Uterus (tissue), 4 donors: Measurements from ENCODE around the gene CCDC188. TPM values are rescaled to one million over a fixed set of nuclear protein-coding genes. Genes with fewer than 3 reads are reported as not detected.
A peak's percentile ranks its signal among the peaks of the same experiment; 100 is the strongest.

ENCODE experiments used
- DNase-seq, 2 donors: peaks; one replicate each; pipeline ENCODE4 v3.0.0-alpha.2; 2019 to 2020
- H3K27ac ChIP-seq, 2 donors: fragments of 200-600 bp; sonication (generic); 1 replicate in 1 of 2; 2 replicates in 1 of 2; pipeline ENCODE4 v1.5.1; 2016 to 2018
- H3K27me3 ChIP-seq, 2 donors: fragments of 200-600 bp; sonication (generic); one replicate each; pipeline ENCODE4 v1.5.1; 2018 to 2019; ENCODE audit warnings: control low read depth in 1 of 2
- H3K36me3 ChIP-seq, 2 donors: fragments of 200-600 bp; sonication (generic); one replicate each; pipeline ENCODE4 v1.5.1; 2019; ENCODE audit warnings: control low read depth in 1 of 2
- H3K4me1 ChIP-seq, 2 donors: fragments of 200-600 bp; sonication (generic); one replicate each; pipeline ENCODE4 v1.5.1; 2018 to 2019; ENCODE audit warnings: control low read depth in 1 of 2
- H3K4me3 ChIP-seq, 2 donors: fragments of 200-600 bp; sonication (generic); 1 replicate in 1 of 2; 2 replicates in 1 of 2; pipeline ENCODE4 v1.5.1; 2018 to 2019; ENCODE audit warnings: mild to moderate bottlenecking in 1 of 2
- H3K9me3 ChIP-seq, 2 donors: fragments of 200-600 bp; sonication (generic); one replicate each; pipeline ENCODE4 v1.5.1; 2019; ENCODE audit warnings: control low read depth in 1 of 2
- POLR2A ChIP-seq, 2 donors: fragments of 450-650 bp; IDR thresholded peaks; one replicate each; pipeline ENCODE4 v1.6.1; 2016; ENCODE audit warnings: antibody characterized with exemption in 2 of 2, mild to moderate bottlenecking in 1 of 2, moderate library complexity in 1 of 2
- intact Hi-C: fragments of 100-400 bp; cut with DNase I; formaldehyde crosslinking; loops from one replicate; pipeline ENCODE4 v1.15.1; 2023; ENCODE audit warnings: low total_unique reads
- total RNA-seq, 4 donors: library from RNA; depleted of rRNA in 3 of 4; stranded (reverse); fragments of >200 nt in 3 of 4; gene quantifications; one replicate each; pipeline versions ENCODE4 v1.1.0 to v1.2.4, GENCODE V29; 2014 to 2023
- TF ChIP-seq, protein P1 (sequence below), 4 experiments: fragments of 200-600 bp in 2 of 4; fragments of 450-650 bp in 2 of 4; sonication (generic) in 2 of 4; IDR thresholded peaks; one replicate each; pipeline ENCODE4 v1.5.1; 2016 to 2019; ENCODE audit warnings: antibody characterized with exemption in 4 of 4, mild to moderate bottlenecking in 2 of 4, moderate library complexity in 1 of 4
- donor health status: DM: yes; HTN: yes; CAD: no.

The CCDC188 gene
- total RNA-seq, 4 donors from 2014 or later, result 2.7 to 4.3 TPM; not detected in 2

DNA sequence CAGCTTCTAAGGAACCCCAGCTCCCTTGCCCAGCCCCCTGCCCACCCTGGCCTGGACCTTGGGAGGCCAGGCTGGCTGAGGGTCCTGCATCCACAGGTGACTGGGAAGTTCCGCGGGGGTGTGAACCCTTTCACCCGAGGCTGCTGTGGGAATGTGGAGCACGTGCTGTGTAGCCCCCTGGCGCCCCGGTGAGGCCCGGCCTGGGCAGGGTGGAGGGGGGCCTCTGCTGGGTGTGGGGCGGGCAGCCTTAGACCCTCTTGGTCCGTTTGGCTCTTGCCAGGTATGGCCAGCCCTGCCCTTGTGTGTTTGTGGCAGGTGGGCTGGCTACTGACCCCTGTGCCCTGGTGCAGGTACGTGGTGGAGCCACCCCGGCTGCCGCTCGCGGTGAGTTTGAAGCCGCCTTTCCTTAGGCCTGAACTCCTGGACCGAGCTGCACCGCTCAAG, 10.3 kb downstream of the CCDC188 start:
- TF ChIP-seq POLR2A (IDR thresholded peaks at IDR 0.05), result no peak
- TF ChIP-seq, protein P1, sequence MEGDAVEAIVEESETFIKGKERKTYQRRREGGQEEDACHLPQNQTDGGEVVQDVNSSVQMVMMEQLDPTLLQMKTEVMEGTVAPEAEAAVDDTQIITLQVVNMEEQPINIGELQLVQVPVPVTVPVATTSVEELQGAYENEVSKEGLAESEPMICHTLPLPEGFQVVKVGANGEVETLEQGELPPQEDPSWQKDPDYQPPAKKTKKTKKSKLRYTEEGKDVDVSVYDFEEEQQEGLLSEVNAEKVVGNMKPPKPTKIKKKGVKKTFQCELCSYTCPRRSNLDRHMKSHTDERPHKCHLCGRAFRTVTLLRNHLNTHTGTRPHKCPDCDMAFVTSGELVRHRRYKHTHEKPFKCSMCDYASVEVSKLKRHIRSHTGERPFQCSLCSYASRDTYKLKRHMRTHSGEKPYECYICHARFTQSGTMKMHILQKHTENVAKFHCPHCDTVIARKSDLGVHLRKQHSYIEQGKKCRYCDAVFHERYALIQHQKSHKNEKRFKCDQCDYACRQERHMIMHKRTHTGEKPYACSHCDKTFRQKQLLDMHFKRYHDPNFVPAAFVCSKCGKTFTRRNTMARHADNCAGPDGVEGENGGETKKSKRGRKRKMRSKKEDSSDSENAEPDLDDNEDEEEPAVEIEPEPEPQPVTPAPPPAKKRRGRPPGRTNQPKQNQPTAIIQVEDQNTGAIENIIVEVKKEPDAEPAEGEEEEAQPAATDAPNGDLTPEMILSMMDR (IDR thresholded peaks at IDR 0.05), result no peak
- no peaks in the 10 kb centered on the region for H3K36me3 ChIP-seq
- no peak overlapping the region for H3K27ac ChIP-seq

DNA sequence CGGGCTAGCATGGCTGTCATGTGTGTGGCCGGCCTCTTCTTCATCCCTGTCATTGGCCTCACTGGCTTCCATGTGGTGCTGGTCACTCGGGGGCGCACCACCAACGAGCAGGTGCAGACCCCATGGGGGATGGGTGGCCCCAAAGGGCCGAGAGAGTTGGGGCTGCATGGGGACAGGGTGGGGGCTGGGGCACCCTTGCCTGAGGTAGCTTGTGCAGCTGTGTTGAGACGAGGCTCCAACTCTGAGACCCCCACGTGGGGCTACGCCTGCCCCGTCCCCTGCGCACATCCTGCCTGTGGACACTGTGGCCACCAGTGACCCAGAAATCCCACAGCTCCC, 10.8 kb downstream of the CCDC188 start:
- intact Hi-C loops, result no loop called here
- TF ChIP-seq POLR2A (IDR thresholded peaks at IDR 0.05), result no peak
- no peak for DNase-seq
- no peaks in the 10 kb centered on the region for H3K9me3 ChIP-seq
- H3K4me3 ChIP-seq, result no peak overlapping the region
- H3K27me3 ChIP-seq, result no peaks in the 10 kb centered on the region
- H3K4me1 ChIP-seq, result peaks cover 0 to 23% of the 10 kb centered on the region in 2 donors
- no peaks in the 10 kb centered on the region for H3K36me3 ChIP-seq
- no peak overlapping the region for H3K27ac ChIP-seq

More for the DNA sequence above, 10.3 kb downstream of the CCDC188 start:
- peaks cover 0 to 23% of the 10 kb centered on the region in 2 donors for H3K4me1 ChIP-seq
- no peaks in the 10 kb centered on the region for H3K27me3 ChIP-seq
- intact Hi-C loops, result no loop called here
- H3K4me3 ChIP-seq, result no peak overlapping the region
- H3K9me3 ChIP-seq, result no peaks in the 10 kb centered on the region
- DNase-seq, result no peak

DNA sequence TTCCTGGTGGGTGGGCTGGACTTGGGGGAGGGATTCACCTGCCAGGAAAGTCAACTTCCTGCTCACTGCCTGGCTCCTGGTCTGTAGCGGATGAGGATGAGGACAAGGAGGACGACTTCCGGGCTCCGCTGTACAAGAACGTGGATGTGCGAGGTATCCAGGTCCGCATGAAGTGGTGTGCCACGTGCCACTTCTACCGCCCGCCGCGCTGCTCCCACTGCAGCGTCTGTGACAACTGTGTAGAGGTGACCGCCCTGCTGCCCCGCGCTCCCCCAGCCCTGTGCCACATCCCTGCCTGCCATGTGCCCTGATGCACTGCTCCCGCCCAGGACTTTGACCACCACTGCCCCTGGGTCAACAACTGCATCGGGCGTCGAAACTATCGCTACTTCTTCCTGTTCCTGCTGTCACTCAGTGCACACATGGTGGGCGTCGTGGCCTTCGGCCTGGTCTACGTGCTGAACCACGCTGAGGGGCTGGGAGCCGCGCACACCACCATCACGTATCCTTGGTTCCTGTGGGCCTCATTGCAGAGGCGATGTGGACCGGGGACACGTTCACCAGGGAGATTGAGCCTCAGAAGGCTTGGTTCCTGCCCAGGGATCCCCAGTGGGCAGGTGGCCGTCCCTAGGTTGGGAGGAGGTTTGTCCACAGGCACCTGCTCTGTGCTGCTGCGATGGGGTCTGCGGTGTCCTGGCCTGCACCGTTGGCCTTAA, 11.3 kb downstream of the CCDC188 start:
- intact Hi-C loops, result no loop called here
- Histone ChIP-seq H3K4me1 (peaks cover 0 to 23% of the 10 kb centered on the region in 2 donors), H3K27me3 (no peaks in the 10 kb centered on the region), H3K9me3 (no peaks in the 10 kb centered on the region), H3K27ac (no peak overlapping the region), H3K4me3 (no peak overlapping the region), H3K36me3 (no peaks in the 10 kb centered on the region)
- no peak for TF ChIP-seq POLR2A (IDR thresholded peaks at IDR 0.05)
- TF ChIP-seq, protein P1 (IDR thresholded peaks at IDR 0.05), result no peak
- DNase-seq, result no peak

DNA sequence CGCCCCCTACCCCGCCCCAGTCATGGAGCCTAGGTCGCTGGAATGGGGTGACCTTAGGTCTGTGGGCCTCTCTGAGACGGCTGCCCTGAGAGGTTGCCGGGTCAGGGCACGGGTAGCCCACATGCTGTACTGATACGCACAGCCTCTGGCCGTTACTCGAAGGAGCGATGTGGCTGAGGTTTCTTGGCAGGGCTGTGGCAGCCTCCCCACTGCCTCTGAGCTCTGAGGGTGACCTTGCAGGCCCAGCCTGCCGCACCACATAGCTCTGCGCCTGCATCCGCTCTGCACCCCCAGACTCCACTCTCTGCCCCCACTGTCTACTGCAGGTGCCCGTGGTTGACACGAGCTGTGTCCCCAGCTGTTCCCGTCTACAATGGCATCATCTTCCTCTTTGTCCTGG, 12.0 kb downstream of the CCDC188 start:
- no peaks in the 10 kb centered on the region for H3K27me3 ChIP-seq
- H3K4me1 ChIP-seq, result peaks cover 0 to 30% of the 10 kb centered on the region in 2 donors
- H3K9me3 ChIP-seq, result no peaks in the 10 kb centered on the region
- H3K4me3 ChIP-seq, result no peak overlapping the region
- H3K36me3 ChIP-seq, result no peaks in the 10 kb centered on the region
- no peak overlapping the region for H3K27ac ChIP-seq
- intact Hi-C loops, result no loop called here
- TF ChIP-seq, protein P1 (IDR thresholded peaks at IDR 0.05), result no peak
- TF ChIP-seq POLR2A (IDR thresholded peaks at IDR 0.05), result no peak
- no peak for DNase-seq

DNA sequence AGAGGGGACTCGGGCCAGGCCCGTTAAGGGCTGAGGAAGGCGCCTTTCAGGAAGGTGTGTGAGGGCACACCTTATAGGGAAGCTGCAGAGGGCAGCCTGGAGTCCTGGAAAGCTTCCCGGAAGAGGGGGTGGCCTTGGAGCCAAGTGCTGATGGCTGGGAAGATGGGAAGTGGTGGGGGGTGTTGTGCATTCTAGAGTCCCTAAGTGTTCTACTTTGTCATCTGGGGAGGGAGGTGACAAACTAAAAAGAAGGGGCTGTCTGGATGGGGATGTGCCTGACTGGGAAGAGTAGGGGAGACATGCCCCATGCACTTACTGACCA, 12.5 kb downstream of the CCDC188 start:
- H3K9me3 ChIP-seq, result no peaks in the 10 kb centered on the region
- H3K36me3 ChIP-seq, result no peaks in the 10 kb centered on the region
- peaks cover 0 to 33% of the 10 kb centered on the region in 2 donors for H3K4me1 ChIP-seq
- intact Hi-C loops, result no loop called here
- H3K4me3 ChIP-seq, result no peak overlapping the region
- no peak for TF ChIP-seq POLR2A (IDR thresholded peaks at IDR 0.05)
- TF ChIP-seq, protein P1 (IDR thresholded peaks at IDR 0.05), result no peak
- H3K27me3 ChIP-seq, result no peaks in the 10 kb centered on the region
- peak overlapping the region in 1 of 2 donors; percentile 6 for H3K27ac ChIP-seq
- no peak for DNase-seq
